NT2/D1 (cell line): Measurements from ENCODE around the gene PLVAP.

Experiments
- SUZ12 ChIP-seq: IDR thresholded peaks from 2 replicates; pipeline ENCODE4 v1.6.1; 2011; ENCODE audit not compliant: insufficient read length, insufficient read depth; ENCODE audit errors: extremely low read depth
- YY1 ChIP-seq: IDR thresholded peaks from 2 replicates; pipeline ENCODE4 v1.6.1; 2011; ENCODE audit not compliant: insufficient read length, insufficient read depth
- ZNF274 ChIP-seq: IDR thresholded peaks from 2 replicates; pipeline ENCODE4 v1.6.1; 2011; ENCODE audit warnings: mild to moderate bottlenecking, low read depth, low read length

- TF ChIP-seq ZNF274 (no peak), YY1 (no peak), SUZ12 (no peak)
Observed at GRCh38 chr19:17406046-17406886, 29.1 kb upstream of the PLVAP start.
